ENCODE measurements around the gene LGR5. TPM values are rescaled to one million over a fixed set of nuclear protein-coding genes. Genes with fewer than 3 reads are reported as not detected.

Gene LGR5
- total RNA-seq, 4 donors from 2014 or later: under 0.01 to 34.5 (median 0.43) TPM

- intact Hi-C loops (cut with DNase I; ENCODE audit: low total_unique reads): no loop called here
- Histone ChIP-seq H3K36me3 (no peaks in the 10 kb centered on the region), H3K27me3 (no peaks in the 10 kb centered on the region), H3K9me3 (no peaks in the 10 kb centered on the region), H3K27ac (no peak overlapping the region), H3K4me3 (no peak overlapping the region), H3K4me1 (no peaks in the 10 kb centered on the region)
- TF ChIP-seq CTCF (IDR thresholded peaks at IDR 0.05): no peak
- no peak for TF ChIP-seq POLR2A (IDR thresholded peaks at IDR 0.05)
- no peak for DNase-seq
These were observed 116.8 kb downstream of the LGR5 start for GRCh38 chr12:71556448-71556847.

GRCh38 chr12:71556875-71557274 lies 117.3 kb downstream of the LGR5 start:
- no peak overlapping the region for H3K27ac ChIP-seq
- intact Hi-C loops (cut with DNase I; ENCODE audit: low total_unique reads): no loop called here
- H3K36me3 ChIP-seq: no peaks in the 10 kb centered on the region
- no peak for DNase-seq
- no peaks in the 10 kb centered on the region for H3K4me1 ChIP-seq
- H3K4me3 ChIP-seq: no peak overlapping the region
- no peaks in the 10 kb centered on the region for H3K27me3 ChIP-seq
- no peaks in the 10 kb centered on the region for H3K9me3 ChIP-seq
- TF ChIP-seq CTCF (IDR thresholded peaks at IDR 0.05): no peak
- no peak for TF ChIP-seq POLR2A (IDR thresholded peaks at IDR 0.05)

- no peak for TF ChIP-seq POLR2A (IDR thresholded peaks at IDR 0.05)
- TF ChIP-seq CTCF (IDR thresholded peaks at IDR 0.05): no peak
- Histone ChIP-seq H3K27ac (no peak overlapping the region), H3K36me3 (no peaks in the 10 kb centered on the region), H3K4me1 (no peaks in the 10 kb centered on the region), H3K9me3 (no peaks in the 10 kb centered on the region), H3K27me3 (no peaks in the 10 kb centered on the region), H3K4me3 (no peak overlapping the region)
- intact Hi-C loops (cut with DNase I; ENCODE audit: low total_unique reads): no loop called here
- no peak for DNase-seq
These were observed 118.8 kb downstream of the LGR5 start for GRCh38 chr12:71558445-71558844.

GRCh38 chr12:71562676-71563595 lies 123.3 kb downstream of the LGR5 start:
- H3K27me3 ChIP-seq: no peaks in the 10 kb centered on the region
- DNase-seq: no peak
- no peaks in the 10 kb centered on the region for H3K9me3 ChIP-seq
- TF ChIP-seq CTCF (IDR thresholded peaks at IDR 0.05) (no peak), POLR2A (IDR thresholded peaks at IDR 0.05) (no peak)
- H3K27ac ChIP-seq: no peak overlapping the region
- no peaks in the 10 kb centered on the region for H3K4me1 ChIP-seq
- H3K4me3 ChIP-seq: no peak overlapping the region
- H3K36me3 ChIP-seq: no peaks in the 10 kb centered on the region
- intact Hi-C loops (cut with DNase I; ENCODE audit: low total_unique reads): no loop called here

GRCh38 chr12:71565535-71565934 lies 125.9 kb downstream of the LGR5 start:
- H3K27ac ChIP-seq: no peak overlapping the region
- H3K9me3 ChIP-seq: no peaks in the 10 kb centered on the region
- H3K27me3 ChIP-seq: no peaks in the 10 kb centered on the region
- no peak overlapping the region for H3K4me3 ChIP-seq
- TF ChIP-seq CTCF (IDR thresholded peaks at IDR 0.05): no peak
- no peak for TF ChIP-seq POLR2A (IDR thresholded peaks at IDR 0.05)
- DNase-seq: no peak
- no peaks in the 10 kb centered on the region for H3K4me1 ChIP-seq
- no peaks in the 10 kb centered on the region for H3K36me3 ChIP-seq
- intact Hi-C loops (cut with DNase I; ENCODE audit: low total_unique reads): no loop called here

Measured in uterus (tissue), 4 donors.